Chondrocyte (in vitro differentiated cells): ENCODE measurements around the gene MRPS31. TPM values are rescaled to one million over a fixed set of nuclear protein-coding genes. Genes with fewer than 3 reads are reported as not detected.

Source experiments
- DNase-seq: peaks from one replicate; pipeline ENCODE4 v3.0.0; 2021; ENCODE audit warnings: mixed read lengths, low spot score
- H3K27ac Mint-ChIP-seq: one replicate; pipeline ENCODE4 v1.8.0; 2021; ENCODE audit warnings: mild to moderate bottlenecking, moderate library complexity, mixed read lengths; ENCODE audit not compliant: unreplicated experiment
- H3K27me3 Mint-ChIP-seq: 2 replicates; pipeline ENCODE4 v1.8.0; 2021; ENCODE audit warnings: low read depth, mixed read lengths
- H3K36me3 Mint-ChIP-seq: 2 replicates; pipeline ENCODE4 v1.8.0; 2021; ENCODE audit warnings: low read depth, mixed read lengths
- H3K4me1 Mint-ChIP-seq: 2 replicates; pipeline ENCODE4 v1.8.0; 2021; ENCODE audit warnings: low read depth, mild to moderate bottlenecking, mixed read lengths
- H3K4me3 Mint-ChIP-seq: one replicate; pipeline ENCODE4 v1.8.0; 2021; ENCODE audit warnings: mild to moderate bottlenecking, moderate library complexity, mixed read lengths; ENCODE audit not compliant: unreplicated experiment
- H3K9me3 Mint-ChIP-seq: 2 replicates; pipeline ENCODE4 v1.8.0; 2021; ENCODE audit warnings: low read depth, mixed read lengths
- total RNA-seq: library from RNA; stranded (reverse); gene quantifications from 3 replicates; pipeline ENCODE4 v1.2.1, GENCODE V29; 2021
- TF ChIP-seq, protein P1 (sequence below): fragments of 200-600 bp; sonication (generic); IDR thresholded peaks from 2 replicates; pipeline ENCODE4 v1.5.0; 2021; ENCODE audit warnings: antibody characterized with exemption, mild to moderate bottlenecking, moderate library complexity

MRPS31 gene
- total RNA-seq, 1 donor from 2014 or later, result 12.3 TPM

GRCh38 chr13:40812724-40813445, 41.9 kb upstream of the MRPS31 start:
- H3K4me1 Mint-ChIP-seq, result no peaks in the 10 kb centered on the region
- H3K27me3 Mint-ChIP-seq, result no peaks in the 10 kb centered on the region
- no peak overlapping the region for H3K4me3 Mint-ChIP-seq
- H3K27ac Mint-ChIP-seq, result peak overlapping the region; percentile 27
- TF ChIP-seq, protein P1, sequence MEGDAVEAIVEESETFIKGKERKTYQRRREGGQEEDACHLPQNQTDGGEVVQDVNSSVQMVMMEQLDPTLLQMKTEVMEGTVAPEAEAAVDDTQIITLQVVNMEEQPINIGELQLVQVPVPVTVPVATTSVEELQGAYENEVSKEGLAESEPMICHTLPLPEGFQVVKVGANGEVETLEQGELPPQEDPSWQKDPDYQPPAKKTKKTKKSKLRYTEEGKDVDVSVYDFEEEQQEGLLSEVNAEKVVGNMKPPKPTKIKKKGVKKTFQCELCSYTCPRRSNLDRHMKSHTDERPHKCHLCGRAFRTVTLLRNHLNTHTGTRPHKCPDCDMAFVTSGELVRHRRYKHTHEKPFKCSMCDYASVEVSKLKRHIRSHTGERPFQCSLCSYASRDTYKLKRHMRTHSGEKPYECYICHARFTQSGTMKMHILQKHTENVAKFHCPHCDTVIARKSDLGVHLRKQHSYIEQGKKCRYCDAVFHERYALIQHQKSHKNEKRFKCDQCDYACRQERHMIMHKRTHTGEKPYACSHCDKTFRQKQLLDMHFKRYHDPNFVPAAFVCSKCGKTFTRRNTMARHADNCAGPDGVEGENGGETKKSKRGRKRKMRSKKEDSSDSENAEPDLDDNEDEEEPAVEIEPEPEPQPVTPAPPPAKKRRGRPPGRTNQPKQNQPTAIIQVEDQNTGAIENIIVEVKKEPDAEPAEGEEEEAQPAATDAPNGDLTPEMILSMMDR, result no peak
- H3K36me3 Mint-ChIP-seq, result peaks cover 38% of the 10 kb centered on the region
- no peak for DNase-seq
- peaks cover 26% of the 10 kb centered on the region for H3K9me3 Mint-ChIP-seq

- Mint-ChIP-seq H3K9me3 (peaks cover 20% of the 10 kb centered on the region), H3K36me3 (peaks cover 34% of the 10 kb centered on the region), H3K4me3 (no peak overlapping the region), H3K4me1 (no peaks in the 10 kb centered on the region), H3K27me3 (no peaks in the 10 kb centered on the region), H3K27ac (no peak overlapping the region)
- TF ChIP-seq, protein P1, result no peak
- no peak for DNase-seq
These were observed 41.1 kb upstream of the MRPS31 start for GRCh38 chr13:40812102-40812501.

DNA sequence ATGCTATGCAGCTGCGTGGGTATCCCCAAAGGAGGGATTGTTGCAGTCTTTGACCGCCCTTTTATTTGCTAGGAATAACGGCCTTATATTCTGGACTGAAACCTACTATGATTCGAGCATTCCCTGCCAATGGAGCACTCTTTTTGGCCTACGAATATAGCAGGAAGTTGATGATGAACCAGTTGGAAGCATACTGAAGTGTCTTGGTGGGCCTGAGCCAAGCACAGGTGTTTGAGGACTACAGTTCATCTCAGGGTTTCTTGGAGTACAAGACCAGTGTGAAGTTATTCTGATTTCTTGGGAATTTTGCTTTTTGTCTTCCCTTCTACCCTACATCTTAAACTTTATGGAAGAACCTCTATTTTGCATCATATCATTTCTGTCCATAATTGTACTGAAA, 38.5 kb upstream of the MRPS31 start:
- TF ChIP-seq, protein P1, result no peak
- no peak overlapping the region for H3K4me3 Mint-ChIP-seq
- no peaks in the 10 kb centered on the region for H3K4me1 Mint-ChIP-seq
- H3K27me3 Mint-ChIP-seq, result no peaks in the 10 kb centered on the region
- H3K27ac Mint-ChIP-seq, result no peak overlapping the region
- peaks cover 27% of the 10 kb centered on the region for H3K36me3 Mint-ChIP-seq
- H3K9me3 Mint-ChIP-seq, result no peaks in the 10 kb centered on the region
- DNase-seq, result no peak

GRCh38 chr13:40806241-40806640, 35.3 kb upstream of the MRPS31 start:
- Mint-ChIP-seq H3K9me3 (no peaks in the 10 kb centered on the region), H3K4me3 (no peak overlapping the region), H3K27ac (no peak overlapping the region), H3K4me1 (no peaks in the 10 kb centered on the region), H3K27me3 (no peaks in the 10 kb centered on the region), H3K36me3 (peaks cover 22% of the 10 kb centered on the region)
- DNase-seq, result no peak
- TF ChIP-seq, protein P1, result no peak

DNA sequence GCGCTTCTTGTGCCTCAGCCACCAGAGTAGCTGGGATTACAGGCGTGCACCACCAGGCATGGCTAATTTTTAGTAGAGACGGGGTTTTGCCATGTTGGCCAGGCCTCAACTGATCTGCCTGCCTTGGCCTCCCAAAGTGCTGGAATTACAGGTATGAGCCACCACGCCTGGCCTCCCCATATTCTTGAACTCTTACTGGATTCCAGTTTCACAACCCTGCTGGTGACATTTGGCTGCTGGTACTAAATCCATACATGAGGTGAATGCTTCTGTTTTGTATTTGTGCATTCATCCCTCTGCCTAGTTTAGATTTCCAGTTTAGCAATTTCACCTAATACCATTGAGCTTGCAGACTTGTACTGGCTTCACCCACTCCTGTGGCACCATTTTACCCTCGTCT, 32.3 kb upstream of the MRPS31 start:
- DNase-seq, result no peak
- no peaks in the 10 kb centered on the region for H3K27me3 Mint-ChIP-seq
- peaks cover 31% of the 10 kb centered on the region for H3K36me3 Mint-ChIP-seq
- no peak overlapping the region for H3K27ac Mint-ChIP-seq
- no peaks in the 10 kb centered on the region for H3K9me3 Mint-ChIP-seq
- H3K4me3 Mint-ChIP-seq, result no peak overlapping the region
- H3K4me1 Mint-ChIP-seq, result no peaks in the 10 kb centered on the region
- TF ChIP-seq, protein P1, result no peak
